GM18907 (cell line): Measurements from ENCODE around the gene ABCA6.
"Not testable (repeated sequence)": the region's sequence is repeated elsewhere in the genome, so short reads cannot be mapped to it uniquely, and the experiment has no call there.

Source experiments
- ATAC-seq: cut with Tn5 transposase; IDR thresholded peaks from one replicate; pipeline ENCODE4 v1.9.1; 2021; ENCODE audit warnings: mild to moderate bottlenecking, moderate library complexity; ENCODE audit not compliant: unreplicated experiment

The ABCA6 gene

DNA sequence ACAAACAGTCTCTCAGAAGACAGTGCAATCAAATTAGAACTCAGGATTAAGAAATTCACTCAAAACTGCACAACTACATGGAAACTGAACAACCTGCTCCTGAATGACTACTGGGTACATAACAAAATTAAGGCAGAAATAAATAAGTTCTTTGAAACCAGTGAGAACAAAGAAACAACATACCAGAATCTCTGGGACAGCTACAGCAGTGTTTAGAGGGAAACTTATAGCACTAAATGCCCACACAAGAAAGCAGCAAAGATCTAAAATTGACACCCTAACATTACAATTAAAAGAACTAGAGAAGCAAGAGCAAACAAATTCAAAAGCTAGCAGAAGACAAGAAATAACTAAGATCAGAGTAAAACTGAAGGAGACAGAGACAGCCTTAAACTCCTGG is 68.3 kb downstream of the ABCA6 start:
- not testable (repeated sequence) for ATAC-seq

DNA sequence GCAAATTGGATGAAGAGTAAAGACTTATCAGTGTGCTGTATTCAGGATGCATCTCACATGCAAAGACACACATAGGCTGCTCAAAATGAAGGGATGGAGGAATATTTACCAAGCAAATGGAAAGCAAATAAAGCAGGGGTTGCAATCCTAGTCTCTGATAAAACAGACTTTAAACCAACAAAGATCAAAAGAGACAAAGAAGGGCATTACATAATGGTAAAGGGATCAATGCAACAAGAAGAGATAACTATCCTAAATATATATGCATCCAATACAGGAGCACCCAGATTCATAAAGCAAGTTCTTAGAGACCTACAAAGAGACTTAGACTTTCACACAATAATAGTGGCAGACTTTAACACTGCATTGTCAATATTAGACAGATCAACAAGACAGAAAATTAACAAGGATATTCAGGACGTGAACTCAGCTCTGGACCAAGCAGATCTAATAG is 68.9 kb downstream of the ABCA6 start:
- ATAC-seq: not testable (repeated sequence)

DNA sequence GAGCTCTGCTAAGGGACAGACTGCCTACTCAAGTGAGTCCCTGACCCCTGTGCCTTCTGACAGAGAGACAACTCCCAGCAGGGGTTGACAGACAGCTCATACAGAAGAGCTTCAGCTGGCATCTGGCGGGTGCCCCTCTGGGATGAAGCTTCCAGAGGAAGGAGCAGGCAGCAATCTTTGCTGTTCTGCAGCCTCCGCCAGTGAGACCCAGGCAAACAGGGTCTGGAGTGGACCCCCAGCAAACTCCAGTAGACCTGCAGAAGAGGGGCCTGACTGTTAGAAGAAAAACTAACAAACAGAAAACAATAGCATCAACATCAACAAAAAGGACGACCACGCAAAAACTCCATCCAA is 70.5 kb downstream of the ABCA6 start:
- ATAC-seq: not testable (repeated sequence)

- not testable (repeated sequence) for ATAC-seq
Measured at GRCh38 chr17:69070378-69071232, 71.1 kb downstream of the ABCA6 start.

- no peak for ATAC-seq
Measured at GRCh38 chr17:69069226-69069750, 72.4 kb downstream of the ABCA6 start.

GRCh38 chr17:69067274-69068047 is 74.2 kb downstream of the ABCA6 start:
- no peak for ATAC-seq

DNA sequence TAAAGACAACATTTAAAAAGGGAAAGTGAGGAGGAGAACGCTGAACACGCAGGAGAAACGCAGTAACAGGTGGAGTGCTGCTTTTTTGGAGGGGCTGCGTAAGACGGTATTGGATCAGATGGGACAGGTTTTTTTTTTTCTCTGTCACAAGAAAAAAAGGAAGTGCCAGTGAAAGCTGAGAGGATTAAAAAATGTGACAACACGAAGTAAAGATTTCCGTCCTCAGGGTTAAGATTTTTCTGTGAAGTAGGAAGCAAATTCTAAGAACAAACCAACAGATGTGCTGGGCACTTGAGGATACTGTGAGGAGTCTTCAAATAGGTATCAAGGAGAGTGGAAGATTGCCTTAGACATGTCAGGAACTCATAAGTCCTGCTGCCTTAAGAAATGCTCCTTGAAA is 75.2 kb downstream of the ABCA6 start:
- ATAC-seq: no peak

GRCh38 chr17:69065113-69065512 is 76.6 kb downstream of the ABCA6 start:
- ATAC-seq: no peak

DNA sequence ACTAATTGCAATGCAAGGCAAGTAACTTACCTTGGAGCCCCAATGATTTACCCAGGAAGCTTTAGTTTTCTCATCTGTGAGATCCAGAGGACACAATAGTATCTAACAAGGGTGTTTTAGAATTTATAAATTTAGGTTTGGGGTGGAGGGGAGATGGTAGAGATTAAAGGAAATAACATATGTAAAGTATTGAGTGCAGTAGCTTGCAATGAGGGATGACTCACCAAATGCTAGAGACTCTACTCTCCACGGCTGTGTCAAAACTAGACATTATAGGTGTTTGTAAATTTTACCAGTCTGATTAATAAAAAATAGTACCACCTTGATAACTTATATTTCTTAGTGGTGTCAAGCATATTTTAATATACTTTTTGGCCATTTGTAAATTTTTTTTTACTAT is 77.2 kb downstream of the ABCA6 start:
- ATAC-seq: no peak

DNA sequence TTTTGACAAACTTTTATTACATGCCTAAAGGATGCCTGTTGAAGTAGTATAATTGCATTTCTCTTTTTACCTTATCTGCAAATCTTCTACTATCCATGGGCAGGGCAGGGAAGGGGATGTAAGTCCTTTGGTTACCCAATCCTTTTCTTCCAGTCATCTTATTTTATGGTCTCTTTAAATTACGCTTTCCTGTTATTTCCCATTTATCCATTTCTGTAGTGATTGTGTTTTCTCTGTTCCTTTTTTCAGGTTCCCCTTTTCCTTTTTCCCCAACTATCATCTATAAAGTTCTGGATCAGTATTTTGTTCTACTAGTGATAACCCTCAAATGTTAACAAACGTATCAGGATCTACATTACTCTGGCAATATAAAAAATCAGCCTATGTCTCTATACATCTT is 77.7 kb downstream of the ABCA6 start:
- no peak for ATAC-seq

DNA sequence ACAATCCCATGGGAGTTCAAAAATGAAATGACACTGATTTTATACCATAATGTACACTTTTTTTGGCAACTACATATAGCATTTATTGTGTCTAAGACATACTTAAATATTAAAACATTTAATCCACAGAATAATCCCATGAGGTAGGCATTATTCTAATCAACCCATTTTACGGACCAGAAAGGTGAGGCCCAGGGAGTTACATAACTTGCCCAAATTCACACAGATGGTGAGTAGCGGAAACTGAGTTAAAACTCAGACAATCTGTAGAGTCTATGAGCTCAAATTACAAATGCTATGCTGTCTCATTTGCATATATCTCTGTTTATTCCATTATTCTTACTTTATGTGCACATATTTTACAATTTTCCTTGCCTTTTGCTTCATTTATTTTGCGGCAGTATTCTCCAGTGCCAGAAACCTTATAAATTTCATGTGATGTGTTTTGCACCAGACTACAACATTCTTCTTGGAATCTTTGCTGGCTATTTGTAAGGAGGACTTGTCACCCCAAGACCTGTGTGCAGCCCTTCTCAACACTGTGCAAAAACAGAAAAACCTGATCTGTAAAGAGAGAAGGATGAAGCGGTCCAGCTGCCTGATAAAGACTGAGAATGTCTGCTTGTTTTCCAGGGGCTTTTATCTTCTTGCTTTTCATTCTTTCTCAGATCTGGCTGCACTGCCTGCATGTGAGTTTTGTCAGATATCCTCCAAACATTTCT is 78.7 kb downstream of the ABCA6 start:
- no peak for ATAC-seq

- no peak for ATAC-seq
Measured at GRCh38 chr17:69061721-69062556, 79.8 kb downstream of the ABCA6 start.

DNA sequence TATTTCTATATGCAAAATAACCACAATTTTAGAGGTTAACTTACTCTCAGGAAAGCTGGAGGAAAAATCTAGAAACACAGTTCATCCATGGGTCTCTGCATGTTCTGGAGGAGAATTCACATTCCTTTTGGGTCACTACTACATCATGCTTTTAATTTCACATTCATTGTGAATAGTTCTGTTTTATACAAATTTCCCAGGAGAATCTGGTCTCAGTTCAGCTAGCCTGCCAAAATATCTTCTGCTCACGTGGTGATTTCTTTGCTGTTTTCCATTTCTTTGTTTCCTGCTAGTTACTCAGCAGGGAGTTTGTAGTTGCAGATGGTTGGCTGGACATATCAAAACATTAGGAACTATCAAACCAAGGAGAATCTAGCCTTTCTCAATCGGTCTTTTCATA is 80.9 kb downstream of the ABCA6 start, which contains the start of gene ABCA9:
ABCA9 (minus strand) TSS at position 106 of the 400 bp plus-strand sequence. CDS start 9,801 bp downstream, outside the sequence.
- no peak for ATAC-seq

DNA sequence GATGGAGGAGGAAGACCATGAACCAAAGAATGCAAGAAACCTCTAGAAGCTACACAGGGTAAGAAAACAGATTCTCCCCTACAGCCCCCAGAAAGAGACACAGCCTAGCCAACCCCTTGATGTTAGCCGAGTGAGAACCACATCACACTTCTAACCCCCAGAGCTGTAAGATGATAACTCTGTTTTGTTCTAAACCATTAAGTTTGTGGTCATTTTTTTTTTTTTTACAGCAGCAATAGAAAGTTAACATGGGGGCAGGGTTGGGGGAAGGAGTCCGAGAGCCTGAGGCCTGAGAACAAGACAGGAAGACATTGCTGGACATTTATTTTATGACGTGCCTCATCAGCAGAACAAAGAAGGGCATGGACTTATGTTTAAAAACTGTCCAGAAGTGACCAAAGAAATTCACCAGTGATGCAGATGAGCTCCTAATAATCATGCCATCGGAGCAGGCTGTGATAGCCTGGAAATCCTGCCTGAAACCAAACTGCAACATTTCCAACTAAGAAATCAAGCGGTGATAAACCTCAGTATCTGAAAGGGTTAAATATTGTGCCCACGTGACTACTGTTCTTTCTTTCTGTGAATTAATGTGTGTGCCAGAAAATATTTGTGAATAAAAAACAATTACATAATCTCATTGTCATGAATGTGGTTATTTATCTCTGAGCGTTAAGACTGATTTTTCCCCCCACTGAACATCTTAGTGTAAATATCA is 82.1 kb downstream of the ABCA6 start:
- no peak for ATAC-seq

- ATAC-seq: no peak
Measured at GRCh38 chr17:69058165-69058564, 83.5 kb downstream of the ABCA6 start.

DNA sequence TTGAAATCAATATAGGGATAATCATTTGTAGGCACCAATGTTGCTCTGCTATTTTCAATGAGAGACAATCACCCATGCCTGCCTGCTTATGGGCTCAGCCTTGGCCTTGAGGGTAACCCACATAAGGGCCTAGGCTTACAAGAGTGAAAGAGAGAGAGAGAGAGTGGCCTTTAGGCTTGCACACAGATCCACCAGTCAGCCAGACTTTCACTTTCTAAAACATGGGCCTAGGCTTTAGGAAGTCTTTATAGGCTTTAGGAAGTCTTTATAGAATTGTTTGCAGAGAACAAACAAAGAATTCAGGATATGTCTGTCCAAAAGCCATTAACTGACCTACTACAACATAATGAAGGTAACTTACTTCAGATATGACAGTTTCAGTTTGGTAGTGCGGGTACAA is 84.4 kb downstream of the ABCA6 start:
- no peak for ATAC-seq

- ATAC-seq: no peak
Measured at GRCh38 chr17:69056179-69056823, 85.4 kb downstream of the ABCA6 start.

DNA sequence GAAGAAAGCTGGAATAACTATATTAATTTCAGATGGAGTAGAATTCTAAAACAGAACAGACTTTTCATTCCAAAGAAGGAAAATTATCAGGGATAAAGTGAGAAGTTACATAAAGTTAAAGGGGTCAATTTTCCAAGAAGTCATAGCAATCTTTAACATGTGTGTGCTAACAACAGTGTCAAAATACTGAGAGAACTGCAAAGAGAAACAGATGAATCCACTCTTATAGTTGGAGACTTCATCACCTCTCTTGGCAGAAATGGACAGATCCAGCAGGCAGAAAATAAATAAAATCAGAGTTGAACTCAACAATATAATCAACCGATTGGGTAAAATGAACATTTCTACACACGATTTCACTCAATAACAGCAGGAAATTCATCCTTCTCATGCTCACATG is 86.4 kb downstream of the ABCA6 start:
- ATAC-seq: no peak
